ENCODE measurements around the gene ZMAT5.

The ZMAT5 gene

DNA sequence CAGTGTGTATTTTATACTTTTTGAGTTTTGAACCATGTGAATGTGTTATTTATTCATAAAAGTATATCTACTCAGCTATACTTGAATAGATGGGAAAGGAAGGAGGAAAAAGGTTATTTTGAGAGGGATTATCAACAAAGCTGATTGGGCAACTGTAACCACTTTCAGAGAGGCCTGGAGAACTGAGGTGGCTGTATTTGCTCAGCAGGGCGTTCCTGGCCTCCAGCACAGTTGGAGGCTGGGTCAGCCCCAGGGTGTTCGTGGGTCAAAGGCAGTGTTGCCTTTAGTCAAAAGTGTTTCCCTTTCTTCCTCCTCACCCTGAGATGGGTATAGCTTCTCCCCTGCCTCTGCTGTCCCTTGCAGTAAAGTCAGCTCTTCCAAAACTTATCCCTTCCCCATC lies 44.6 kb upstream of the ZMAT5 start:
- TF ChIP-seq, protein P1, sequence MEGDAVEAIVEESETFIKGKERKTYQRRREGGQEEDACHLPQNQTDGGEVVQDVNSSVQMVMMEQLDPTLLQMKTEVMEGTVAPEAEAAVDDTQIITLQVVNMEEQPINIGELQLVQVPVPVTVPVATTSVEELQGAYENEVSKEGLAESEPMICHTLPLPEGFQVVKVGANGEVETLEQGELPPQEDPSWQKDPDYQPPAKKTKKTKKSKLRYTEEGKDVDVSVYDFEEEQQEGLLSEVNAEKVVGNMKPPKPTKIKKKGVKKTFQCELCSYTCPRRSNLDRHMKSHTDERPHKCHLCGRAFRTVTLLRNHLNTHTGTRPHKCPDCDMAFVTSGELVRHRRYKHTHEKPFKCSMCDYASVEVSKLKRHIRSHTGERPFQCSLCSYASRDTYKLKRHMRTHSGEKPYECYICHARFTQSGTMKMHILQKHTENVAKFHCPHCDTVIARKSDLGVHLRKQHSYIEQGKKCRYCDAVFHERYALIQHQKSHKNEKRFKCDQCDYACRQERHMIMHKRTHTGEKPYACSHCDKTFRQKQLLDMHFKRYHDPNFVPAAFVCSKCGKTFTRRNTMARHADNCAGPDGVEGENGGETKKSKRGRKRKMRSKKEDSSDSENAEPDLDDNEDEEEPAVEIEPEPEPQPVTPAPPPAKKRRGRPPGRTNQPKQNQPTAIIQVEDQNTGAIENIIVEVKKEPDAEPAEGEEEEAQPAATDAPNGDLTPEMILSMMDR (IDR thresholded peaks at IDR 0.05; ENCODE audit: low read depth, low read length): no peak

DNA sequence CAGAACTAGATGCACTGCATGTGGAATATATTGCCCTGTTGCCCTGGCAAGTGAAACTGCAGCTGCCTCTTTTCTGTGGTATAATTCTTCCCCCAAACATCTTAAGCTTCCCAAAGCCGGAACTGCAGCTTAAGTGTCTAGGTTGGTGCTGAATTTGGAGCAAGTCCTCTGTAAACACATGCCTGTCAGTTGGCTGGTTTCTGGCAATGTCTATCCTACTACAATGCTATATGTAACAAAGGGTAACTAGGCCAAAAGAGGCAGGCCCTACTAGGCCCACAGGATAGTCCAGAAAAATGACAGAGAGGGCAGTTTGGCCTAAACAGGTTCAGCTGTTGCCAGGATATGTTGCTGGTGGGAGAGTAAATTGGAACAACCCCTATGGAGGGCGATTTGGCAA lies 43.4 kb upstream of the ZMAT5 start:
- H3K4me3 ChIP-seq (ENCODE audit: low read depth, low read length): no peak overlapping the region
- TF ChIP-seq, protein P1 (IDR thresholded peaks at IDR 0.05; ENCODE audit: low read depth, low read length): no peak

More for the DNA sequence above, 44.6 kb upstream of the ZMAT5 start:
- no peak overlapping the region for H3K4me3 ChIP-seq (ENCODE audit: low read depth, low read length)

DNA sequence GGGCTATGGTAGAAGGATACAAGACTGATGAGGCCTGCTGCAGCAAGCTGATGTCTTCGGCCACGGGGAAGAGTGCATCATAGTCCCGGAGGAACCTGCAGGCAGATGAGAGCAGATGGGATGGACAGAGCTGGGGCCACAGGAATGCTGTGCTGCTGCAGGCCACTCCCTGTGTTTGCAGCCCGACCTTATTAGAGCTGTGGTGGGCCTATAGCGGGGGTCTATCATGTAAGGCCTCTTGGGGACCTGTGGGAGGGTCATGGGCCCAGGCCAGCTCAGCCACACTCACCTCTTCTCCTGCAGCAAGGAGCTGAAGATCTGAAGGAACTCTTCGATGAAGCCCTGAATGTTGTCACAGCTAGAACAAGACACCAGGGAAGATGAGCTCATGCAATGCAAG lies 39.4 kb upstream of the ZMAT5 start:
- TF ChIP-seq, protein P1 (IDR thresholded peaks at IDR 0.05; ENCODE audit: low read depth, low read length): no peak
- no peak overlapping the region for H3K4me3 ChIP-seq (ENCODE audit: low read depth, low read length)

DNA sequence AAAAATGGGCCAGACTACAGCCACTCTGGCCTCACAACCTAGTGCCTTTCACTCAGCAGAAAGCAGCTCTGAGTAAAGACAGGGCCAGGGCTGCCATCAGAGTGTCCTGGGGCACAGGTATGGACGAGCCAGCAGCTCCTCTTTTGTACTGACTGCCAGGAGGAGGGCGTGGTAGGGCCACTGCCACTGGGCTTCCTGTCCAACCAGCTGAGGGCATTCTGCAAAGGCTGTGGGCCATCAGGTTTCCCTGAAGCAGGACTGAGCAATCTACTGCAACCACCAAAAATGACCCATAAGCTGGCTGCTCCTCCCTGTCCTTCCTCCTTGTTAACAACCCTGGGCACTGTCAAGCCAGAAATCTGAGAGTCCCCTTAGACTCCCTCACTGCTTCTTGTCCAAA lies 38.2 kb upstream of the ZMAT5 start:
- no peak overlapping the region for H3K4me3 ChIP-seq (ENCODE audit: low read depth, low read length)
- TF ChIP-seq, protein P1 (IDR thresholded peaks at IDR 0.05; ENCODE audit: low read depth, low read length): no peak

DNA sequence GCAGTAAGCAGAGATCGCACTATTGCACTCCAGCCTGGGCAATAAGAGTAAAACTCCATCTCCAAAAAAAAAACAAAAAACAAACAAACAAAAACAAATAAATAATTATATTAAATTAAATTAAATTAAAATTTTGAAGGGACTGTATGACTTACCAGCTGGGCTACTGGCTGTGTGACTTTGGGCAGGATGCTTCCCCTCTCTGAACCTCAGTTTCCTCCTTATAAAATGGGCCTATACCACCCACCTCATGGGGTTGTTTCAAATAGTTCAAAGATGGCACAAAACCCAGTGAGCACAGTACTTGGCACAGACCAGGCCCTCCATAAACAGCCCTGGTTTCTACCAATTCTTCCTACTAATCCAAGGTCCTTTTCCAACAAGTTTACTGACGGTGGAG lies 36.4 kb upstream of the ZMAT5 start:
- TF ChIP-seq, protein P1 (IDR thresholded peaks at IDR 0.05; ENCODE audit: low read depth, low read length): no peak
- H3K4me3 ChIP-seq (ENCODE audit: low read depth, low read length): no peak overlapping the region

DNA sequence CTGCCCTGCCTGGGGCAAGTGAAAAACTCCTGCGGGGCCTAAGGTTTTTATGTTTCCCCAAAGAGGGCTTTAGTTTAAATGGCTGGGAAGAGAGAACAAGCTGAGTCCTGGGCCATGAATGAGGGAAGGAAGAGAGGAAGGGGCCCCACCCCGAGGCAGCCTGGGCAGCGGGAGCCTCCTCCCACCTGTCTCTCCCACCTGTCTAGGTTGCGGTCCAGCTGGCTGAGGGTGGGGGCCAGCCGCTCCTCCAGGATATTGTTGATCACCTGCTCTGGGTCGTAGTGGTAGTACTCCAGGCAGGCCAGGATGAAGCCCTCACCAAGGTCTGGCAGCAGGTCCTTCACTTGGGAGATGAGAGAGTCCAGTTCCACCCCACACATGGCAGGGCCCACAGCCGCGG lies 35.0 kb upstream of the ZMAT5 start:
- TF ChIP-seq, protein P1 (IDR thresholded peaks at IDR 0.05; ENCODE audit: low read depth, low read length): no peak
- H3K4me3 ChIP-seq (ENCODE audit: low read depth, low read length): no peak overlapping the region

DNA sequence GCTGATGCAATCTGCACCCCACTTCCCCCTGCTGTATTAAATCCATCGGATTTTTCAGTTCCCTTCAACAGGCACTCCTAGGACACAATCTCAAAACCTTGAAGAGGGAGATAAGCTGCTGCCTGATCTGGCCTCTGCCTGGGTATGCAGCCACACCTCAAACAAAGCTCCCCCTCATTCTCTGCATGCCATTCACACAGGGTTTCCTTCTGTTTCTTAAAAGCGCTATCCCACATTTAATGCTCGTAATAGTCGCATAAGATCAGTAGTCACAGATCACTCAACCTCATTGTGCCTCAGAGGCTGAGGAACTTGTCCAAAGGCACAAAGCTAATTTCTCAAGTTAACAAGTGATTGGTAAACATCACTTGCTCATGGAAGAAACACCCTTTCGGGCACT lies 34.3 kb upstream of the ZMAT5 start:
- TF ChIP-seq, protein P1 (IDR thresholded peaks at IDR 0.05; ENCODE audit: low read depth, low read length): no peak
- no peak overlapping the region for H3K4me3 ChIP-seq (ENCODE audit: low read depth, low read length)

Measured in WI38 (cell line).